Right lobe of liver (tissue), 4 donors: ENCODE measurements around the gene CDH4.

Source experiments
- CTCF ChIP-seq, 4 donors: fragments of 200-600 bp in 3 of 4; fragments of 450-650 bp in 1 of 4; IDR thresholded peaks; one replicate each; pipeline versions ENCODE4 v1.5.1 to v1.8.0; 2016 to 2022; ENCODE audit warnings: antibody characterized with exemption in 4 of 4, mild to moderate bottlenecking in 2 of 4
- POLR2A ChIP-seq: fragments of 450-650 bp; IDR thresholded peaks from one replicate; pipeline ENCODE4 v1.6.1; 2017; ENCODE audit warnings: antibody characterized with exemption, mild to moderate bottlenecking
- donor health status: DM: no; HTN: no; CAD: no.
- donor health status: DM: no; HTN: no; CAD: no.
- donor health status: DM: no; HTN: yes; CAD: no.

DNA sequence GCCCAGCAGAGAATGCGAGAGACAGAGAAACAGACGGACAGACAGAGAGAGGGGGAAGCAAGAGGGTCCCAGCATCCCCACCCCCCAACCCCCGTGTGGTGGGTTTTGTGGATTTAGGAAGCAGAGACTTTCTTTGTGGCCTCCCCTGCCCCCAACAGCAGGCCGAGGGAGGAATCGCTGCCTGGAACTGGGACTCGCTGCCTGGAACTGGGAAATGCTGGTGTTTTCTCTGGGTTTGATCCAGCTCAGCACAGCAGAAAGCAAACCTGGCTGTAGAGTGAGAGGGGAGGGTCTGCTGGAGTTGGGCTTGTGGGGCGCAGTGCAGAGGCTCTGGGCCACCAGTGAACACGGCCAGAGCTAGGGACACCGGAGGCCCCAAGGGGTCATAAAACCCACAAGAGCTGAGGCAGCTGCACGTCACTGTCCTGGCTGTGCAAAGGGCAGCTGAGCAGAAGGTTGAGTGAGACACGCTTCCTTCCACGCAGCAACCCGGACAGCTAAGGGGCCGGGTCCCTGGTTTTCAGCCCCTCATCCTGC, 631.9 kb downstream of the CDH4 start:
- TF ChIP-seq CTCF (IDR thresholded peaks at IDR 0.05) (no peak), POLR2A (no peak)
